Liver (tissue), 9 donors: ENCODE results near the gene AJAP1. TPM values are rescaled to one million over a fixed set of nuclear protein-coding genes. Genes with fewer than 3 reads are reported as not detected.

Experiments
- DNase-seq: peaks from one replicate; pipeline ENCODE4 v3.0.0-alpha.2; 2017; ENCODE audit warnings: low spot score
- H3K27ac ChIP-seq, 2 donors: one replicate each; pipeline ENCODE4 v1.7.0; 2013; ENCODE audit warnings: inconsistent platforms in 2 of 2, low read length in 2 of 2, control low read depth in 1 of 2, low read depth in 1 of 2, mild to moderate bottlenecking in 1 of 2
- H3K27me3 ChIP-seq, 4 donors: one replicate each; pipeline versions ENCODE4 v1.6.1 to v1.7.0; 2013; ENCODE audit warnings: low read length in 3 of 4, inconsistent platforms in 1 of 4, mild to moderate bottlenecking in 1 of 4, moderate library complexity in 1 of 4; ENCODE audit not compliant: control insufficient read depth in 4 of 4, insufficient read depth in 4 of 4
- H3K36me3 ChIP-seq, 4 donors: one replicate each; pipeline versions ENCODE4 v1.6.1 to v1.7.0; 2013; ENCODE audit warnings: low read length in 3 of 4, mild to moderate bottlenecking in 3 of 4, low read depth in 1 of 4, moderate library complexity in 1 of 4; ENCODE audit not compliant: control insufficient read depth in 4 of 4, insufficient read depth in 3 of 4
- H3K4me1 ChIP-seq, 4 donors: one replicate each; pipeline versions ENCODE4 v1.6.1 to v1.7.0; 2013; ENCODE audit warnings: low read length in 3 of 4, mild to moderate bottlenecking in 3 of 4, moderate library complexity in 1 of 4; ENCODE audit not compliant: control insufficient read depth in 4 of 4, insufficient read depth in 4 of 4
- H3K4me3 ChIP-seq, 3 donors: one replicate each; pipeline versions ENCODE4 v1.6.1 to v1.7.0; 2013; ENCODE audit warnings: low read length in 3 of 3, control low read depth in 1 of 3, low read depth in 1 of 3, mild to moderate bottlenecking in 1 of 3
- H3K9ac ChIP-seq, 2 donors: one replicate each; pipeline ENCODE4 v1.7.0; 2013; ENCODE audit warnings: low read length in 2 of 2, mild to moderate bottlenecking in 2 of 2, moderate library complexity in 2 of 2, control low read depth in 1 of 2, low read depth in 1 of 2
- H3K9me3 ChIP-seq, 4 donors: one replicate each; pipeline versions ENCODE4 v1.6.1 to v1.7.0; 2013; ENCODE audit warnings: low read length in 3 of 4; ENCODE audit not compliant: control insufficient read depth in 4 of 4
- ATF3 ChIP-seq: IDR thresholded peaks from 2 replicates; pipeline ENCODE4 v1.6.1; 2016; ENCODE audit warnings: antibody characterized with exemption
- CTCF ChIP-seq: fragments of 150-350 bp; IDR thresholded peaks from 2 replicates; pipeline ENCODE4 v1.5.1; 2017; ENCODE audit warnings: improper control_type of control experiment, low read depth, low read length; ENCODE audit not compliant: missing input control
- FOXA1 ChIP-seq: IDR thresholded peaks from 2 replicates; pipeline ENCODE4 v1.6.1; 2016; ENCODE audit warnings: antibody characterized with exemption
- GABPA ChIP-seq, 2 donors: IDR thresholded peaks in 1 of 2; conservative IDR thresholded peaks in 1 of 2; 2 replicates each; pipeline ENCODE4 v1.6.1; 2016; ENCODE audit warnings: antibody characterized with exemption in 2 of 2, mild to moderate bottlenecking in 1 of 2, moderate library complexity in 1 of 2
- HNF4G ChIP-seq: IDR thresholded peaks from 2 replicates; pipeline ENCODE4 v1.6.1; 2016; ENCODE audit warnings: antibody characterized with exemption
- JUND ChIP-seq, 2 donors: IDR thresholded peaks; 2 replicates each; pipeline ENCODE4 v1.6.1; 2016; ENCODE audit warnings: antibody characterized with exemption in 2 of 2
- MAX ChIP-seq: IDR thresholded peaks from 2 replicates; pipeline ENCODE4 v1.6.1; 2016; ENCODE audit warnings: antibody characterized with exemption
- REST ChIP-seq: IDR thresholded peaks from 2 replicates; pipeline ENCODE4 v1.6.1; 2016; ENCODE audit warnings: antibody characterized with exemption, mild to moderate bottlenecking
- RXRA ChIP-seq, 2 donors: IDR thresholded peaks; 2 replicates each; pipeline ENCODE4 v1.6.1; 2017 to 2018; ENCODE audit warnings: antibody characterized with exemption in 2 of 2, mild to moderate bottlenecking in 1 of 2
- TAF1 ChIP-seq: conservative IDR thresholded peaks from 2 replicates; pipeline ENCODE4 v1.6.1; 2016; ENCODE audit warnings: antibody characterized with exemption, mild to moderate bottlenecking
- YY1 ChIP-seq: IDR thresholded peaks from 2 replicates; pipeline ENCODE4 v1.6.1; 2016; ENCODE audit warnings: antibody characterized with exemption, mild to moderate bottlenecking
- ZBTB33 ChIP-seq: IDR thresholded peaks from 2 replicates; pipeline ENCODE4 v1.6.1; 2016; ENCODE audit warnings: antibody characterized with exemption
- WGBS: extraction: QIAGEN DNeasy Blood & Tissue Kit; methylation state at CpG from one replicate; pipeline ENCODE4 v1.1.7; 2013; 5-methylcytosine and 5-hydroxymethylcytosine counted together
- polyA plus RNA-seq, 2 donors: library from polyadenylated mRNA; stranded (reverse) in 1 of 2; unstranded in 1 of 2; fragments of 200-250 nt in 1 of 2; fragments of >200 nt in 1 of 2; fragmentation: Nextera tagmentation in 1 of 2; extraction: Ambion mirVana in 1 of 2; gene quantifications; one replicate each; pipeline versions ENCODE4 v1.2.1 to v1.2.3, GENCODE V29; 2013 to 2015
- total RNA-seq, 2 donors: library from RNA; depleted of rRNA; stranded (reverse); fragments of >200 nt; gene quantifications; one replicate each; pipeline ENCODE4 v1.2.3, GENCODE V29; 2014
- donor health status: healthy.
- donor health status: healthy.
- donor health status: healthy.
- donor health status: healthy.
- donor health status: healthy.

Gene AJAP1
- total and polyA plus RNA-seq, 4 donors = under 0.01 to 0.21 (median 0.08) TPM; not detected in 1

GRCh38 chr1:4767308-4767707 is 112.9 kb downstream of the AJAP1 start:
- no peak overlapping the region for H3K27ac ChIP-seq
- H3K27me3 ChIP-seq = no peaks in the 10 kb centered on the region
- no peaks in the 10 kb centered on the region for H3K36me3 ChIP-seq
- no peaks in the 10 kb centered on the region for H3K9me3 ChIP-seq
- no peaks in the 10 kb centered on the region for H3K4me1 ChIP-seq
- TF ChIP-seq CTCF = no peak
- no peak for TF ChIP-seq JUND (IDR thresholded peaks at IDR 0.05)
- no peak for TF ChIP-seq REST
- no peak for TF ChIP-seq MAX
- no peak for TF ChIP-seq ZBTB33
- no peak for TF ChIP-seq RXRA (IDR thresholded peaks at IDR 0.05)
- TF ChIP-seq GABPA (IDR thresholded peaks at IDR 0.05 in 1 of 2, conservative IDR thresholded peaks at IDR 0.05 in 1 of 2) = no peak
- no peak for TF ChIP-seq TAF1
- no peak for TF ChIP-seq YY1
- TF ChIP-seq HNF4G = no peak
- TF ChIP-seq FOXA1 = no peak
- no peak overlapping the region for H3K4me3 ChIP-seq
- no peak for DNase-seq
- H3K9ac ChIP-seq = no peak overlapping the region
- WGBS = 94% methylated on average over 4 of the region's 4 CpGs

- Histone ChIP-seq H3K27me3 (no peaks in the 10 kb centered on the region), H3K9ac (no peak overlapping the region), H3K36me3 (no peaks in the 10 kb centered on the region), H3K9me3 (no peaks in the 10 kb centered on the region), H3K4me1 (no peaks in the 10 kb centered on the region), H3K27ac (no peak overlapping the region), H3K4me3 (no peak overlapping the region)
- WGBS = 79% methylated on average over 6 of the region's 6 CpGs
- TF ChIP-seq ATF3 = no peak
- no peak for DNase-seq
Measured at GRCh38 chr1:4768553-4768952, 114.1 kb downstream of the AJAP1 start.
